HG02884 (cell line): Measurements from ENCODE around the gene DESI1.
"Not testable (repeated sequence)": the region's sequence is repeated elsewhere in the genome, so short reads cannot be mapped to it uniquely, and the experiment has no call there.

Experiments used
- ATAC-seq: cut with Tn5 transposase; IDR thresholded peaks from one replicate; pipeline ENCODE4 v1.9.1; 2021; ENCODE audit warnings: mild to moderate bottlenecking, moderate library complexity; ENCODE audit not compliant: unreplicated experiment

The DESI1 gene

GRCh38 chr22:41636467-41636866 lies 15.6 kb upstream of the DESI1 start:
- no peak for ATAC-seq

- not testable (repeated sequence) for ATAC-seq
Measured at GRCh38 chr22:41634610-41635009, 13.8 kb upstream of the DESI1 start.

- not testable (repeated sequence) for ATAC-seq
Measured at GRCh38 chr22:41631615-41632014, 10.8 kb upstream of the DESI1 start.

- not testable (repeated sequence) for ATAC-seq
Measured at GRCh38 chr22:41631115-41631514, 10.3 kb upstream of the DESI1 start.

GRCh38 chr22:41625577-41625976 lies 4.7 kb upstream of the DESI1 start:
- ATAC-seq: no peak

GRCh38 chr22:41621911-41622179 lies 1.0 kb upstream of the DESI1 start:
- no peak for ATAC-seq

- peak; percentile 68 for ATAC-seq
Measured at GRCh38 chr22:41621099-41621910, 462 bp upstream of the DESI1 start, which contains the start of gene XRCC6. Gene XRCC6 (plus strand): TSS chr22:41621295. CDS start chr22:41622005, 710 bp downstream.

- peak; percentile 7 for ATAC-seq
Measured at GRCh38 chr22:41619979-41620588, 759 bp downstream of the DESI1 start.

- ATAC-seq: no peak
Measured at GRCh38 chr22:41613456-41613855, 7.4 kb downstream of the DESI1 start.

- no peak for ATAC-seq
Measured at GRCh38 chr22:41612603-41613306, 8.1 kb downstream of the DESI1 start.

GRCh38 chr22:41608386-41608785 lies 12.5 kb downstream of the DESI1 start:
- no peak for ATAC-seq

GRCh38 chr22:41603873-41604332 lies 16.9 kb downstream of the DESI1 start:
- ATAC-seq: peak; percentile 65

- no peak for ATAC-seq
Measured at GRCh38 chr22:41600976-41601375, 19.9 kb downstream of the DESI1 start.

GRCh38 chr22:41598891-41599635 lies 21.8 kb downstream of the DESI1 start:
- ATAC-seq: no peak

- no peak for ATAC-seq
Measured at GRCh38 chr22:41598081-41598480, 22.8 kb downstream of the DESI1 start.

GRCh38 chr22:41597635-41597953 lies 23.2 kb downstream of the DESI1 start:
- ATAC-seq: no peak

- no peak for ATAC-seq
Measured at GRCh38 chr22:41596776-41597634, 23.8 kb downstream of the DESI1 start.

GRCh38 chr22:41595703-41596102 lies 25.1 kb downstream of the DESI1 start:
- no peak for ATAC-seq

- ATAC-seq: not testable (repeated sequence)
Measured at GRCh38 chr22:41593336-41593960, 27.4 kb downstream of the DESI1 start.
